Adipocyte (in vitro differentiated cells): Measurements from ENCODE around the gene PLSCR1.

Experiments
- DNase-seq: peaks from one replicate; pipeline ENCODE4 v3.0.0-alpha.2; 2015; ENCODE audit warnings: low read depth
- H3K27me3 ChIP-seq: replicated peaks from 2 replicates; pipeline ENCODE4 v1.7.0; 2013; ENCODE audit warnings: mild to moderate bottlenecking, low read length, moderate library complexity; ENCODE audit not compliant: control insufficient read depth, insufficient read depth
- H3K36me3 ChIP-seq: 2 replicates; pipeline ENCODE4 v1.7.0; 2013; ENCODE audit warnings: low read length, mild to moderate bottlenecking, moderate library complexity; ENCODE audit not compliant: control insufficient read depth, insufficient read depth, severe bottlenecking
- H3K4me1 ChIP-seq: 2 replicates; pipeline ENCODE4 v1.7.0; 2013; ENCODE audit warnings: mild to moderate bottlenecking, low read length, moderate library complexity; ENCODE audit not compliant: control insufficient read depth, insufficient read depth
- H3K4me3 ChIP-seq: 2 replicates; pipeline ENCODE4 v1.7.0; 2013; ENCODE audit warnings: mild to moderate bottlenecking, low read length, moderate library complexity
- H3K9ac ChIP-seq: 2 replicates; pipeline ENCODE4 v1.7.0; 2013; ENCODE audit warnings: mild to moderate bottlenecking, low read length, moderate library complexity
- H3K9me3 ChIP-seq: 2 replicates; pipeline ENCODE4 v1.7.0; 2013; ENCODE audit warnings: mild to moderate bottlenecking, low read length, moderate library complexity; ENCODE audit not compliant: control insufficient read depth

Gene PLSCR1

GRCh38 chr3:146547235-146547835 is 2.9 kb upstream of the PLSCR1 start:
- no peaks in the 10 kb centered on the region for H3K27me3 ChIP-seq
- no peak overlapping the region for H3K9ac ChIP-seq
- no peak overlapping the region for H3K4me3 ChIP-seq
- H3K36me3 ChIP-seq: no peaks in the 10 kb centered on the region
- peaks cover 28% of the 10 kb centered on the region for H3K4me1 ChIP-seq
- no peak for DNase-seq
- no peaks in the 10 kb centered on the region for H3K9me3 ChIP-seq

DNA sequence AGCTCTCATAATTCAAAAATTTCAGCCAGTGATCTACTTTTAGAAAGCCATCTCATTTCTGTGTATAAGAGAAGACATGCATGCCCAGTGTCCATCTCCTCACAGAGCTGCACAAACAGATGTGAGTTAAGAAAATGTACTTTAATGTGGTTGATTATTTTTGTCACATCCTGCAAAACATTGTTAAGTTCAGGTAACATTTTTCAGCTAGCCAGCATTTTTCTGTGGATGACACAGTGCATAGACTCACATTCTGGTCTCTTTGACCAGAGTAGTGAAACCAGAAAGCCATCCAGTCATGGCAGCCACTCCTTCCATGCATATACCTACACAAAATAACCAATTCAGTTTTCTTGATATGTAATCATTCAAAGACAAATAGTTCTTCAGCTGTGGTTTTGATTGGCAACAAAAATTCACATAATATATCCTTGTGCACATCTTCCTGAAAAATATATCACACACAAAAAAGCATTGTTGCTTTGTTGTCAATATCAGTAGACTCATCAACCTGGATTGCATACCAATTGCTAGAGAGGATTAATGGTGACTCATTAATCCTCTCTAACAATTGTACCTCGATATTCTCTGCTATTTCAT is 2.1 kb upstream of the PLSCR1 start:
- Histone ChIP-seq H3K4me1 (peaks cover 34% of the 10 kb centered on the region), H3K4me3 (no peak overlapping the region), H3K9ac (no peak overlapping the region), H3K27me3 (no peaks in the 10 kb centered on the region), H3K36me3 (no peaks in the 10 kb centered on the region), H3K9me3 (no peaks in the 10 kb centered on the region)
- no peak for DNase-seq

GRCh38 chr3:146544929-146545528 is 622 bp upstream of the PLSCR1 start:
- H3K36me3 ChIP-seq: no peaks in the 10 kb centered on the region
- H3K9ac ChIP-seq: peak overlapping the region; percentile 95
- no peaks in the 10 kb centered on the region for H3K27me3 ChIP-seq
- DNase-seq: no peak
- H3K9me3 ChIP-seq: no peaks in the 10 kb centered on the region
- H3K4me3 ChIP-seq: peak overlapping the region; percentile 94
- H3K4me1 ChIP-seq: peaks cover 30% of the 10 kb centered on the region

- Histone ChIP-seq H3K4me3 (peak overlapping the region; percentile 94), H3K9me3 (no peaks in the 10 kb centered on the region), H3K27me3 (no peaks in the 10 kb centered on the region), H3K9ac (peak overlapping the region; percentile 95), H3K4me1 (peaks cover 39% of the 10 kb centered on the region), H3K36me3 (no peaks in the 10 kb centered on the region)
- peak; percentile 77 for DNase-seq
These were observed 876 bp downstream of the PLSCR1 start for GRCh38 chr3:146543461-146544001.

DNA sequence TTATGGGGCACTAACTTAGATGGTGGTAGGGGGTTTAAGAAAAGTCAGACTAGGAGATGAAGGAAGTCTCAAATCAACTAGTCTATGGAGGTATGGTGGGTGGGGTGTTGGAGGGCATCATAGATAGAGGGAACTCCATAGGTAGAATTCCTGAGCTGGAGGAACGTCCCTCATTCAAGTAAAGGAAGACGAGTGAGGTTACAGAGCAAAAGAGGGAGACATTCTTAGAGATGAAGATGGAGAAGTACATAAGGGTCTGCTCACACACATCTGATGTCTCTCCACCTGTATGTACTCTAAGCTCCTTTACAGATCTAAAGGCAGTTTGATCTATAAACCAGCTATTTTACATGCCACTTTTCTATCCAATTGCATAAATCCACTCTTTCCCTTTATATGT is 1.4 kb downstream of the PLSCR1 start:
- Histone ChIP-seq H3K27me3 (no peaks in the 10 kb centered on the region), H3K4me3 (peak overlapping the region; percentile 94), H3K9ac (peak overlapping the region; percentile 95), H3K9me3 (no peaks in the 10 kb centered on the region), H3K4me1 (peaks cover 39% of the 10 kb centered on the region), H3K36me3 (no peaks in the 10 kb centered on the region)
- no peak for DNase-seq

GRCh38 chr3:146542179-146542578 is 2.2 kb downstream of the PLSCR1 start:
- Histone ChIP-seq H3K4me1 (peaks cover 46% of the 10 kb centered on the region), H3K36me3 (no peaks in the 10 kb centered on the region), H3K4me3 (peak overlapping the region; percentile 94), H3K27me3 (no peaks in the 10 kb centered on the region), H3K9ac (no peak overlapping the region), H3K9me3 (no peaks in the 10 kb centered on the region)
- DNase-seq: peak; percentile 45

- H3K4me1 ChIP-seq: peaks cover 57% of the 10 kb centered on the region
- no peaks in the 10 kb centered on the region for H3K27me3 ChIP-seq
- H3K36me3 ChIP-seq: no peaks in the 10 kb centered on the region
- no peak for DNase-seq
- peak overlapping the region; percentile 94 for H3K4me3 ChIP-seq
- no peak overlapping the region for H3K9ac ChIP-seq
- no peaks in the 10 kb centered on the region for H3K9me3 ChIP-seq
These were observed 3.4 kb downstream of the PLSCR1 start for GRCh38 chr3:146540978-146541377.

DNA sequence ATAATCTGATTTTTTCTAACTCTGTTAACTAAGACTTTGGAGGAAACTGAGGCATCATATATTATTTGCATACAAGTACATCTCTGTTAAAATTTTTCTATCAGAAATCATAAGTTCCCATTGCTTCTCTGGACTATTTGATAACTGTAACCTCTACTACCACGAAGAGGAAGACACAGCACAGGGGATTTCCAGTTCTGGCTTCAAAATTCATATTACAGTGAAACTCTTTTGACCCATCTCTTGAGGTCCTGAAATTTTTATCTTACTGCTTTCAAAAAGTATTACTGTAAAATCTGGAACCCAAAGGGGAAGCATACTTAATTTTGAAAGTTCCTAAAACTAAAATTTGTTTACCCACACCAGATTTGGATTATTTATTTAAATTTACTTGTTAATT is 4.2 kb downstream of the PLSCR1 start:
- no peaks in the 10 kb centered on the region for H3K9me3 ChIP-seq
- H3K9ac ChIP-seq: no peak overlapping the region
- H3K4me1 ChIP-seq: peaks cover 56% of the 10 kb centered on the region
- no peaks in the 10 kb centered on the region for H3K36me3 ChIP-seq
- peak overlapping the region; percentile 94 for H3K4me3 ChIP-seq
- no peak for DNase-seq
- no peaks in the 10 kb centered on the region for H3K27me3 ChIP-seq

DNA sequence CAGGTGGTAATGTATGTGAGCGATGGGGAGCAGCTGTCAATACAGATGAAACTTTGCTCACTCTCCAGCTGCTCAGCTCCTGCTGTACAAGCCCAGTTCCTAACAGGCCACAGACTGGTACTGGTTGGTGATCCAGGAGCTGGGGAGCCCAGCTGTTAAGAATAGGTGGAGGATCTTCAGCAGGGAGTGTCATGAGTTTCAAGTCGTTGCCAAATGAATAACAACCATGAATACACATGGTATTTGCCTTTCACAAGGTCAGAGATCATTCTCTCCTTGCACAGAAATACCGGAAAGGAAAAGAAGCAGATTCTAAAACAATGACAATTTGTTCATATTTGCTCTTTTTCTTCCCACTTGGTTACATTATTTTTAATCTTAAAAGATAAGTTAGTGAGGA is 5.1 kb downstream of the PLSCR1 start:
- Histone ChIP-seq H3K9me3 (no peaks in the 10 kb centered on the region), H3K4me1 (peaks cover 58% of the 10 kb centered on the region), H3K36me3 (no peaks in the 10 kb centered on the region), H3K27me3 (no peaks in the 10 kb centered on the region), H3K4me3 (peak overlapping the region; percentile 94), H3K9ac (peak overlapping the region; percentile 31)
- DNase-seq: no peak

- H3K4me3 ChIP-seq: peak overlapping the region; percentile 48
- DNase-seq: no peak
- H3K27me3 ChIP-seq: no peaks in the 10 kb centered on the region
- H3K4me1 ChIP-seq: peaks cover 53% of the 10 kb centered on the region
- H3K36me3 ChIP-seq: peaks cover 9% of the 10 kb centered on the region
- H3K9ac ChIP-seq: no peak overlapping the region
- no peaks in the 10 kb centered on the region for H3K9me3 ChIP-seq
These were observed 6.8 kb downstream of the PLSCR1 start for GRCh38 chr3:146537603-146538002.

- Histone ChIP-seq H3K9ac (peak overlapping the region; percentile 59), H3K4me3 (peak overlapping the region; percentile 49), H3K4me1 (peaks cover 45% of the 10 kb centered on the region), H3K27me3 (no peaks in the 10 kb centered on the region), H3K36me3 (peaks cover 18% of the 10 kb centered on the region), H3K9me3 (no peaks in the 10 kb centered on the region)
- DNase-seq: peak; percentile 28
These were observed 7.7 kb downstream of the PLSCR1 start for GRCh38 chr3:146536681-146537080.
